Measurements from ENCODE around the gene SPHK2.
"Not testable (repeated sequence)": the region's sequence is repeated elsewhere in the genome, so short reads cannot be mapped to it uniquely, and the experiment has no call there.

SPHK2 gene

DNA sequence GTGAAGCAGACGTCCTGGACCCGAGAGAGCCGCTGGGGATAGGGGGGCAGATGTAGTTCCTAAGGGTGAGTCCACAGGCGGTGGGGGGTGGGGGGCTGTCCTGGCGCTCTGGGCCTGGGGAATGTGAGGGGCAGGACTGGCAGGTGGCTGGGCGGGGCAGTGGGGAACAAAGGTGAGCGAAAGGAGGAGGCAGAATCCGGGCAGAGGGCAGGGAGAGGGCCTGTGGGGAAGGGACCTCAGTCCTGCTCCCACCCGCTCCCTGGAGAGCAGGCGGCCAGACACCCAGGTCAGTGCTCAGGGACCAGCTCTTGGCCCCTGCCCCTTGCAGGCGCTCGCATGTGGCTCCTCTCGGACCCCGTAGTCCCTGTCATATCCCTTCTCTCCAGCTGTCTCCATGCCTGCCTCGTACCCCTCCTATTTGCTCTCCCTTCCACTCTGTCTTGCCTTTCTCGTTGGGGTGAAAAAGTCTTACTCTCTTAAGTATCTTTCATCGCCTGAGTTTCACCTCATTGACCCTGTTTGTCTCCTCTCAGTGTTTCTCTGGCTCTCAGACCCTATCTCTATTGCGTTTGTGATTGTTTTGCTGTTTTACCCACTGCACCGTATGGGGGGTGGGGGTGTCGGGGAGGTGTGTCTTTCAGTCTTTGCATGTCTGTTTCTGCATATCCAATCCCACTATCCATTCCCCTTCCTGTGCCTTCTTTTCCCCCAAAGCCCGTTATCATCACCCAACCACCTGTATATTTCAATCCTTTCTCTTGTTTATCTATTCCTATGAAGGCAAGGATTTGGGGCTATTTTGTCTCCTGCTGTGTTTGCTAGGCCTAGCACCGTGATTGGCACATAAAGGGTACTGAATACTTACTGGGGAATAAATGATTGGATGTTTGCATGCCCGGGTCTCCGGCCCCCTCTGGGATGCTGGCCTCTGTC is 5.8 kb downstream of the SPHK2 start:
- Mint-ChIP-seq H3K4me3 (peak overlapping the region; percentile 87), H3K27me3 (no peaks in the 10 kb centered on the region), H3K4me1 (peaks cover 42 to 61% of the 10 kb centered on the region in 2 donors), H3K27ac (peak overlapping the region; percentile 94), H3K36me3 (peaks cover 24 to 31% of the 10 kb centered on the region in 2 donors), H3K9me3 (no peaks in the 10 kb centered on the region)
- no peak for DNase-seq
- ATAC-seq (replicated peaks), result no peak

DNA sequence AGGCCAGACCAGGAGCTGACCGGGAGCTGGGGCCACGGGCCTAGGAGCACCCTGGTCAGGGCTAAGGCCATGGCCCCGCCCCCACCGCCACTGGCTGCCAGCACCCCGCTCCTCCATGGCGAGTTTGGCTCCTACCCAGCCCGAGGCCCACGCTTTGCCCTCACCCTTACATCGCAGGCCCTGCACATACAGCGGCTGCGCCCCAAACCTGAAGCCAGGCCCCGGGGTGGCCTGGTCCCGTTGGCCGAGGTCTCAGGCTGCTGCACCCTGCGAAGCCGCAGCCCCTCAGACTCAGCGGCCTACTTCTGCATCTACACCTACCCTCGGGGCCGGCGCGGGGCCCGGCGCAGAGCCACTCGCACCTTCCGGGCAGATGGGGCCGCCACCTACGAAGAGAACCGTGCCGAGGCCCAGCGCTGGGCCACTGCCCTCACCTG is 6.6 kb downstream of the SPHK2 start:
- ATAC-seq (replicated peaks), result no peak
- Mint-ChIP-seq H3K4me3 (peak overlapping the region in 1 of 2 donors; percentile 87), H3K9me3 (no peaks in the 10 kb centered on the region), H3K4me1 (peaks cover 42 to 65% of the 10 kb centered on the region in 2 donors), H3K27me3 (no peaks in the 10 kb centered on the region), H3K36me3 (peaks cover 26 to 38% of the 10 kb centered on the region in 2 donors), H3K27ac (peak overlapping the region; percentile 66)
- no peak for DNase-seq

DNA sequence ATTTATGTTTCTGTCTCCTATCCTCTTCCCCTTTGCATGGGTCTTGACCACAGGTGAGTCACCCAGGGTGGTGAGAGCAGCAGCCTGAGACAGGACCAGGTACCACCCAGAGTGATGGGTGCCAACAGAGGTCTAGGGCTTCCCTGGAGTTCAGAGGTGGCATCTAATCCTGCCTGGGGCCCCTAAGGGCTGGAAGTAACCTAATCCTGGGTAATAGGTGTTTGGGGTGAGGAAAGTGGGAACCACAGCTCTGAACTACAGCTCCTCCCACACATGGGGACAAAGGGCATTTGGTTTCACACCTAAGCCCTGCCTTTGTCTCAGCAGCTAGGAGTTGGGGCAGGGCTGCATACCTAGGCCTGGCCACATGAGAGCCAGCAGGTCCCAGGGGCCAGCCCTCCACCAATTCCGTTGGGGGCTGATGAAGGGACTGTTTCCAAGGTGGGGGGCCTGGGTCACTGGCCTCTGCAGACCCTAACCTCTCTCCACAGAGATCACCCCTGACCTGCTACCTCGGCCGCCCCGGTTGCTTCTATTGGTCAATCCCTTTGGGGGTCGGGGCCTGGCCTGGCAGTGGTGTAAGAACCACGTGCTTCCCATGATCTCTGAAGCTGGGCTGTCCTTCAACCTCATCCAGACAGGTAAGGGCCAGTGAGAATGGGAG is 8.0 kb downstream of the SPHK2 start:
- Mint-ChIP-seq H3K4me1 (peaks cover 34 to 63% of the 10 kb centered on the region in 2 donors), H3K27me3 (no peaks in the 10 kb centered on the region), H3K36me3 (peaks cover 22 to 31% of the 10 kb centered on the region in 2 donors), H3K4me3 (no peak overlapping the region), H3K9me3 (no peaks in the 10 kb centered on the region), H3K27ac (peak overlapping the region; percentile 73)
- peak; percentile 25 to 33 for ATAC-seq (replicated peaks)
- DNase-seq, result no peak

DNA sequence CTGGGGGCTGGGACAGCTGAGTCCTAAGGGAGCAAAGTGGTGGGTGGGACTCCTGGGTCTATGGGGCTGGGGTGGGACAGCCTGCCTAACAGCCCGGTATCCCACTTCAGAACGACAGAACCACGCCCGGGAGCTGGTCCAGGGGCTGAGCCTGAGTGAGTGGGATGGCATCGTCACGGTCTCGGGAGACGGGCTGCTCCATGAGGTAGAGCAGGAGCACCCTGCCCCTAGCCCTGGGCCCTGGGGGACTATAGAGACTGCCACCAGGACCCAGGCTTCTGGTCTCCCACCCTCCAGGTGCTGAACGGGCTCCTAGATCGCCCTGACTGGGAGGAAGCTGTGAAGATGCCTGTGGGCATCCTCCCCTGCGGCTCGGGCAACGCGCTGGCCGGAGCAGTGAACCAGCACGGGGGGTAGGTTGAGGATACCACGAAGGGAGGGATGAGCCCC is 8.6 kb downstream of the SPHK2 start:
- DNase-seq (no peak), ATAC-seq (replicated peaks) (no peak)
- no peaks in the 10 kb centered on the region for H3K27me3 Mint-ChIP-seq
- no peak overlapping the region for H3K27ac Mint-ChIP-seq
- H3K4me1 Mint-ChIP-seq, result peaks cover 36 to 64% of the 10 kb centered on the region in 2 donors
- H3K4me3 Mint-ChIP-seq, result no peak overlapping the region
- H3K9me3 Mint-ChIP-seq, result no peaks in the 10 kb centered on the region
- H3K36me3 Mint-ChIP-seq, result peaks cover 22 to 29% of the 10 kb centered on the region in 2 donors

DNA sequence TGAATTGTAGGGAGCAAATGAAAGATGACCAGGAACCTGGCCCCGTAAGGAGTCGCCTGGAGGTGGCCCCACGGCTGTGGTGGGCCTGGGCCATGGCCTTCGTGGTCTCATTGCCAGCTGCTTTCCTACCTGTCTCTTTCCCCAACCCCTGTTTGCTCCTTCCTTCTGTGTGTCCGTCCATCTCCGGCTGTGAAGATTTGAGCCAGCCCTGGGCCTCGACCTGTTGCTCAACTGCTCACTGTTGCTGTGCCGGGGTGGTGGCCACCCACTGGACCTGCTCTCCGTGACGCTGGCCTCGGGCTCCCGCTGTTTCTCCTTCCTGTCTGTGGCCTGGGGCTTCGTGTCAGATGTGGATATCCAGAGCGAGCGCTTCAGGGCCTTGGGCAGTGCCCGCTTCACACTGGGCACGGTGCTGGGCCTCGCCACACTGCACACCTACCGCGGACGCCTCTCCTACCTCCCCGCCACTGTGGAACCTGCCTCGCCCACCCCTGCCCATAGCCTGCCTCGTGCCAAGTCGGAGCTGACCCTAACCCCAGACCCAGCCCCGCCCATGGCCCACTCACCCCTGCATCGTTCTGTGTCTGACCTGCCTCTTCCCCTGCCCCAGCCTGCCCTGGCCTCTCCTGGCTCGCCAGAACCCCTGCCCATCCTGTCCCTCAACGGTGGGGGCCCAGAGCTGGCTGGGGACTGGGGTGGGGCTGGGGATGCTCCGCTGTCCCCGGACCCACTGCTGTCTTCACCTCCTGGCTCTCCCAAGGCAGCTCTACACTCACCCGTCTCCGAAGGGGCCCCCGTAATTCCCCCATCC is 9.4 kb downstream of the SPHK2 start:
- Mint-ChIP-seq H3K9me3 (no peaks in the 10 kb centered on the region), H3K36me3 (peaks cover 17 to 23% of the 10 kb centered on the region in 2 donors), H3K27me3 (no peaks in the 10 kb centered on the region), H3K4me3 (no peak overlapping the region), H3K27ac (peak overlapping the region; percentile 85), H3K4me1 (peaks cover 37 to 65% of the 10 kb centered on the region in 2 donors)
- ATAC-seq (replicated peaks) (no peak), DNase-seq (no peak)

DNA sequence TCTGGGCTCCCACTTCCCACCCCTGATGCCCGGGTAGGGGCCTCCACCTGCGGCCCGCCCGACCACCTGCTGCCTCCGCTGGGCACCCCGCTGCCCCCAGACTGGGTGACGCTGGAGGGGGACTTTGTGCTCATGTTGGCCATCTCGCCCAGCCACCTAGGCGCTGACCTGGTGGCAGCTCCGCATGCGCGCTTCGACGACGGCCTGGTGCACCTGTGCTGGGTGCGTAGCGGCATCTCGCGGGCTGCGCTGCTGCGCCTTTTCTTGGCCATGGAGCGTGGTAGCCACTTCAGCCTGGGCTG is 9.9 kb downstream of the SPHK2 start:
- Mint-ChIP-seq H3K27me3 (no peaks in the 10 kb centered on the region), H3K9me3 (no peaks in the 10 kb centered on the region), H3K4me1 (peaks cover 35 to 65% of the 10 kb centered on the region in 2 donors), H3K36me3 (peaks cover 13 to 20% of the 10 kb centered on the region in 2 donors), H3K4me3 (no peak overlapping the region), H3K27ac (no peak overlapping the region)
- DNase-seq (no peak), ATAC-seq (replicated peaks) (no peak)

DNA sequence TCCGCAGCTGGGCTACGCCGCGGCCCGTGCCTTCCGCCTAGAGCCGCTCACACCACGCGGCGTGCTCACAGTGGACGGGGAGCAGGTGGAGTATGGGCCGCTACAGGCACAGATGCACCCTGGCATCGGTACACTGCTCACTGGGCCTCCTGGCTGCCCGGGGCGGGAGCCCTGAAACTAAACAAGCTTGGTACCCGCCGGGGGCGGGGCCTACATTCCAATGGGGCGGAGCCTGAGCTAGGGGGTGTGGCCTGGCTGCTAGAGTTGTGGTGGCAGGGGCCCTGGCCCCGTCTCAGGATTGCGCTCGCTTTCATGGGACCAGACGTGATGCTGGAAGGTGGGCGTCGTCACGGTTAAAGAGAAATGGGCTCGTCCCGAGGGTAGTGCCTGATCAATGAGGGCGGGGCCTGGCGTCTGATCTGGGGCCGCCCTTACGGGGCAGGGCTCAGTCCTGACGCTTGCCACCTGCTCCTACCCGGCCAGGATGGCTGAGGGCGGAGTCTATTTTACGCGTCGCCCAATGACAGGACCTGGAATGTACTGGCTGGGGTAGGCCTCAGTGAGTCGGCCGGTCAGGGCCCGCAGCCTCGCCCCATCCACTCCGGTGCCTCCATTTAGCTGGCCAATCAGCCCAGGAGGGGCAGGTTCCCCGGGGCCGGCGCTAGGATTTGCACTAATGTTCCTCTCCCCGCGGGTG is 10.4 kb downstream of the SPHK2 start:
- Mint-ChIP-seq H3K36me3 (peaks cover 12 to 20% of the 10 kb centered on the region in 2 donors), H3K9me3 (no peaks in the 10 kb centered on the region), H3K4me1 (peaks cover 33 to 65% of the 10 kb centered on the region in 2 donors), H3K27me3 (no peaks in the 10 kb centered on the region), H3K27ac (no peak overlapping the region), H3K4me3 (no peak overlapping the region)
- ATAC-seq (replicated peaks), result no peak
- no peak for DNase-seq

DNA sequence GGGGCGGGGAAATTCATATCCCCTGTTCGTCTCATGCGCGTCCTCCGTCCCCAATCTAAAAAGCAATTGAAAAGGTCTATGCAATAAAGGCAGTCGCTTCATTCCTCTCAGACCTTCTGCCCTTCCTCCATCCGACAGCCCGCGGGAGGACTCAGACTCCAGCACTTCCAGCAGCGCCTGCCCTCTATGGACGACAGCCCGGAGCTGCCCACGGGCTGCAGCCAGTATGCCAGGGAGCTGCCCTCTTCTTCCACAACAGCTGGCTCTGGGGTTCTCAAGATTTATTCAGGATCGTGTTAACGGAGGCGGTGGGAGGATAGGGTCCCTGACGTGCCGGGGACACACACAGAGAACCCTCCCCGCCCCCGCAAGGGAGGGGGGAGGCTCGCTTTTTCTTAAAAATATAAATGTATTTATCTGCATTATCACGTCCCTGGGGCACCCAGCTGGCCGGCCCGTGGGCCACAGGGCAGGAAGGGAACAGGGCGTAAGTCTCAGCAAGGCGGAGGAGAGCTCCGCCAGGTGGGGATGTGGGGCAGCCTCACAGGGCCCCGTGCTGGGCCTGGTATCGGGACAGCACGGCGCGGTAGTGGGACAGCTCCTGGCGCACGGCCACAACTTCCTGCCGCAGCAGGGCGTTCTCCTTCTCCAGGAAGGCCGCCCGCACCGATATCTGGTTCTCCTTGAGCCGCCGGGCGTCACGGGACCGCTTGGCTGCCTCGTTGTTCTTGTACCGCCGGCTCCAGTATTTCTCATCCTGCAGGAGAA is 11.2 kb downstream of the SPHK2 start:
- H3K36me3 Mint-ChIP-seq, result peaks cover 9 to 20% of the 10 kb centered on the region in 2 donors
- no peaks in the 10 kb centered on the region for H3K9me3 Mint-ChIP-seq
- peaks cover 34 to 64% of the 10 kb centered on the region in 2 donors for H3K4me1 Mint-ChIP-seq
- peak overlapping the region; percentile 79 for H3K27ac Mint-ChIP-seq
- DNase-seq (no peak), ATAC-seq (replicated peaks) (no peak)
- no peak overlapping the region for H3K4me3 Mint-ChIP-seq
- H3K27me3 Mint-ChIP-seq, result no peaks in the 10 kb centered on the region

DNA sequence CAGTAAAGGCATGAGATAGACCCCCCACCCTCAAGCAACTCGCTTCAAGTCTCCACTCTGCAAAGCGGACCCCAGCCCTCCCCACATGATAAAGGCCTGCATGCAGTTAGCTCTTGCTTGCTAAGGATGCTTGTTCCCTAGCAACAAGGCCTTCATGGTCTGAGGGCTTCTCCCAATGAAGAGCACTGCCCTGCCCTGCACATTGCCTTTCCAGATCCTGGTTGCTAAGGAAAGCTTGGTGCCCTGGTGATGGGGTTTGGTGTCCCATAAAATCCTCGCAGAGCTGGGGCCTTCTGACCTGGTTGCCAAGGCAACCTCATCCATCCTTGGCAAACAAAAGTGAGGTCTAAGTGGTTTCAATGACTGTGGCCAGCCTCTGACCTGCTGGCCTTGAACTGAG is 11.9 kb downstream of the SPHK2 start:
- no peak overlapping the region for H3K4me3 Mint-ChIP-seq
- DNase-seq (no peak), ATAC-seq (replicated peaks) (no peak)
- H3K27me3 Mint-ChIP-seq, result no peaks in the 10 kb centered on the region
- H3K27ac Mint-ChIP-seq, result no peak overlapping the region
- H3K36me3 Mint-ChIP-seq, result peaks cover 11 to 20% of the 10 kb centered on the region in 2 donors
- peaks cover 33 to 63% of the 10 kb centered on the region in 2 donors for H3K4me1 Mint-ChIP-seq
- H3K9me3 Mint-ChIP-seq, result no peaks in the 10 kb centered on the region

DNA sequence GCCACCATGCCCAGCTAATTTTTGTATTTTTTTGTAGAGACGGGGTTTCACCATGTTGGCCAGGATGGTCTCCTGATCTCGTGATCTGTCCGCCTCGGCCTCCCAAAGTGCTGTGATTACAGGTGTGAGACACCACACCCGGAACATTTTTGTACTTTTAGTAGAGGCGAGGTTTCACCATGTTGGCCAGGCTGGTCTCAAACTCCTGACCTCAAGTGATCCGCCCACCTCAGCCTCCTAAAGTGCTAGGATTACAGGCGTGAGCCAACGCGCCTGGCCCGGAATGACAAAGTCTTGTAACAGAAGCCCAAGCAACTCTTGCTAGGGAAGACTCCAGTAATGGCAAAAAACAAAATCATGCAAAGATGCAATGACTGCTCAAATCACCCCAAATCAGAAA is 13.0 kb downstream of the SPHK2 start:
- ATAC-seq (replicated peaks); DNase-seq; H3K4me3 Mint-ChIP-seq; H3K9me3 Mint-ChIP-seq; H3K27me3 Mint-ChIP-seq: not testable (repeated sequence)
- H3K36me3 Mint-ChIP-seq, result peaks cover 11 to 20% of the 10 kb centered on the region in 2 donors
- peak overlapping the region; percentile 62 for H3K27ac Mint-ChIP-seq
- H3K4me1 Mint-ChIP-seq, result peaks cover 31 to 62% of the 10 kb centered on the region in 2 donors

DNA sequence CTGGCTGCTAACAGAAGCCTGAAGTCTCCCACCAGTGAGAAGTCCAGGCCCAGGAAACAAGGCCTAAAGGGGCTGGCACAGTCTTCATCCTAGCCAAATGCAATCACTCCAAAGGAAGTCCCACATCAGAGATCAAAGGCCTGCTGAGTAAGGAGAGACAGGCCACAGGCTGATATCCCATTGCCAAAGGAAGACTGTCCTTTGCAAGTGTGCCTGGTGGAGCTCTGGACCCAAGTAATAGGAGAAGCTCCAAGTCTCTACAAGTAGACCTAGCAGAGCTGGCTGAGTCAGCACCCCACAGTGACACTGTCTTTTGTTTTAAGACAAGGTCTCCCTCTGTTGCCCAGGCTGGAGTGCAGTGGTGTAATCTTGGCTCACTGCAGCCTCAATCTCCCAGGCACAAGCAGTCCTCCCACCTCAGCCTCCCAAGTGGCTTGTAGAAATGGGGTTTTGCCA is 13.4 kb downstream of the SPHK2 start:
- Mint-ChIP-seq H3K27ac (peak overlapping the region; percentile 62), H3K4me3 (no peak overlapping the region), H3K36me3 (peaks cover 11 to 20% of the 10 kb centered on the region in 2 donors), H3K27me3 (no peaks in the 10 kb centered on the region), H3K9me3 (no peaks in the 10 kb centered on the region), H3K4me1 (peaks cover 30 to 60% of the 10 kb centered on the region in 2 donors)
- DNase-seq, result no peak
- ATAC-seq (replicated peaks), result no peak

DNA sequence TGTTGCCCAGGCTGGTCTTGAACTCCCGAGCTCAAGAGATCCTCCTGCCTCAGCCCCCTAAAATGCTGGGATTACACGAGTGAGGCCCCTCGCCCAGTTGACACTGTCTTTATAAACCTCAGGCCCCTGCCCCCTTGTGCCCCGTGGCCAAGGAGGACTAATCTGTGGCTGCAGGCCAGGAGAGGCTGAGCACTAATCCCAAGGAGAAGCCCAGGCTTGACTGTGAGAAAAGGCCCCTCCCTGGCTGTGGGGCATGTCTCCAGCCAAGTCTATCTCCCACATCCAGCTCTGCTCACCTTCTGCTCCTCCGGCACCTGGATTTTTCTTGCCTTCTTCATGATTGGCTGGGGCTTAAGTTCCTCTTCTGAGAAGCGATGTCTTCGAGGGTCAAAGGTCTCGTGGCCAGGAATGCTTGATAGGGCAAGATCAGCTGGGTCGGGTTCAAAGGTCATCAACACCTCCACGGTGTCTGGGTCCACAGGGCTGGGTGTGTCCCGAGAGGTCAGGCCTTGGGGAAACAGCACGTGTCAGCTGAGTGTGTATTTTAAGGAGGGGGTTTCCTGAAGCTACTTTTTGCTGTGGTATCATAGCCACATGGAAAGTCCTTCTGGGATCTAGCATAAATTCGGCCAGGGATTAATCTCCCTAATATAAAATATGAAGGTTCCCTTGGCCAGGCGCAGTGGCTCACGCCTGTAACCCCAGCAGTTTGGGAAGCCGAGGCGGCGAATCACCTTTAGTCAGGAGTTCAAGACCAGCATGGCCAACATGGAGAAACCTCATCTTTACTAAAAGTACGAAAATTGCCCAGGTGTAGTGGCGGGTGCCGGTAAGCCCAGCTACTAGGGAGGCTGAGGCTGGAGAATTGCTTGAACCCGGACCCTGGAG is 14.1 kb downstream of the SPHK2 start:
- H3K4me1 Mint-ChIP-seq, result peaks cover 32 to 66% of the 10 kb centered on the region in 2 donors
- peaks cover under 1% of the 10 kb centered on the region in 2 donors for H3K9me3 Mint-ChIP-seq
- ATAC-seq (replicated peaks) (no peak), DNase-seq (no peak)
- no peaks in the 10 kb centered on the region for H3K27me3 Mint-ChIP-seq
- H3K36me3 Mint-ChIP-seq, result peaks cover 11 to 21% of the 10 kb centered on the region in 2 donors
- H3K4me3 Mint-ChIP-seq, result peak overlapping the region; percentile 47 to 85
- peak overlapping the region; percentile 91 for H3K27ac Mint-ChIP-seq

Measured in stimulated activated naive B cell treated with anti-CD40 and anti-IgM and Interleukin-4, amounts not matched to agents 10 μg/mL and 1 μg/mL and 100 μg/mL, for 72 hours (primary cell).